ENCODE results near the gene PLEKHA6.

DNA sequence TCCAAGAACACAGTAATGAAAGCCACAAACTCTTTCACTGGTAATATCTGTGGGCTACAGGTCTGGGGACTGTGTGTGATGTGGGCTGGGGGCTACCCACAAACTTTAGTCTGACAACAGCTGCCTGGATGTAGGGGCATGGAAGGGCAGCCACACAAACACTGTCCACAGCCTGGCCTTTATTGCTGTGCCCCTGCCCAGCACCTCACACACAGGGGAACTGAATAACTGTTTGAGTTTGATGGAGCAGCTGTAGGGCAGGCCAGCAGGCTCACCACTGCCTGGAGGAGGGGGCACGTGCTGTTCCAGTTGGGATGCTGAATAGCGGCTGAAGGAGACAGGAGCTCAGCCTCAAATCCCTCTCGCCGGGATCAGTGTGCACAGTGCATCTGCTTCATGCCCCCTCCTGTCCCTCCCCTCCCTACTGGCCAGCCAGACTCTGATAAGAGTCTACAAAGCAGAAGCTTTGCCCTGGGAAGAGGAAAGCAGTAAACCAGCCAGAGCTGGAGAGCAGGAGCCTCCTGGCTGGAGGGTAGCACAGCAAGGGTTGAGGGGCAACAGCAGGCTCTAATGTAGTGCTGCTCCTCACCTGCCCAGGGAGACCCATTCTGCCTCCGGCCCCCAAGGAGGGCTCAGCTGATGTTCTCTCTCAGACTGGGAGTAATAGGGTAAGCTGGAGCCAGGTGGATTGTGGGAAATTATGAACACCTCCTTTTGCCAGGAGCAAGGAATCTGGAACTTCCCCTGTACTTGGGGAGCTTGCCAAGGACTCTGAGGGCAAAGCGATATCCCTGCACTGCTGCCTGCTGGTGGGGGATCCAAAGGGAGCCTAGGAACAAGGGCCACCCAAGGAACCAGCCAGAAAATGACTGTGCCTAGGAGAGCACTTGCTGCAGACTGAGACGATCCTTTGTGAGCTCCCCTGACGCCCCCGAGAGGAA is 75.7 kb downstream of the PLEKHA6 start:
- TF ChIP-seq POLR2A (IDR thresholded peaks at IDR 0.05; ENCODE audit: low read depth, low read length), result no peak
- TF ChIP-seq PAX5 (IDR thresholded peaks at IDR 0.05; ENCODE audit: insufficient read depth, low read length, severe bottlenecking), result no peak

Measured in GM12891 (cell line).